SKM-1 (cell line): Measurements from ENCODE around the gene TTC29.
"Not testable (repeated sequence)": the region's sequence is repeated elsewhere in the genome, so short reads cannot be mapped to it uniquely, and the experiment has no call there.

Source experiments
- DNase-seq: peaks from one replicate; lab custom pipeline; 2025; ENCODE audit not compliant: unreplicated experiment; lab: John Stamatoyannopoulos, UW

Gene TTC29

GRCh38 chr4:146709956-146710355 lies 235.7 kb downstream of the TTC29 start:
- no peak for DNase-seq

- DNase-seq = no peak
These were observed 245.8 kb downstream of the TTC29 start for GRCh38 chr4:146699910-146700309.

- DNase-seq = no peak
These were observed 270.7 kb downstream of the TTC29 start for GRCh38 chr4:146674829-146675570.

GRCh38 chr4:146663968-146664311 lies 281.7 kb downstream of the TTC29 start:
- DNase-seq = not testable (repeated sequence)

GRCh38 chr4:146661367-146661766 lies 284.3 kb downstream of the TTC29 start:
- DNase-seq = no peak
